GM10266 (cell line): ENCODE data around the gene SUGP2.

Experiments
- DNase-seq: peaks from one replicate; pipeline ENCODE4 v3.0.0; 2012; ENCODE audit errors: extremely low spot score
- CTCF ChIP-seq: IDR thresholded peaks from 2 replicates; pipeline ENCODE4 v1.5.1; 2012; ENCODE audit warnings: mild to moderate bottlenecking, low read depth; ENCODE audit not compliant: control insufficient read depth, insufficient read depth; ENCODE audit errors: missing control alignments

Gene SUGP2

GRCh38 chr19:19063183-19064097 is 30.1 kb upstream of the SUGP2 start, which contains the start of gene SLC25A42:
TSS of gene SLC25A42 (plus strand) at chr19:19063994. CDS start at chr19:19096125, 32,131 bp downstream.
- no peak for TF ChIP-seq CTCF
- DNase-seq, result peak; percentile 100

GRCh38 chr19:19062454-19063182 is 29.3 kb upstream of the SUGP2 start:
- TF ChIP-seq CTCF, result no peak
- no peak for DNase-seq

- no peak for TF ChIP-seq CTCF
- DNase-seq, result no peak
Observed at GRCh38 chr19:19061506-19061905, 28.2 kb upstream of the SUGP2 start.

GRCh38 chr19:19059837-19060611 is 26.7 kb upstream of the SUGP2 start:
- no peak for DNase-seq
- TF ChIP-seq CTCF, result no peak

- no peak for TF ChIP-seq CTCF
Observed at GRCh38 chr19:19059018-19059836, 25.9 kb upstream of the SUGP2 start.

GRCh38 chr19:19057720-19058119 is 24.4 kb upstream of the SUGP2 start:
- DNase-seq, result no peak
- no peak for TF ChIP-seq CTCF

More at GRCh38 chr19:19059018-19059836, 25.9 kb upstream of the SUGP2 start:
- no peak for DNase-seq
